Kidney epithelial cell (primary cell): Measurements from ENCODE around the gene CSRNP3. TPM values are rescaled to one million over a fixed set of nuclear protein-coding genes. Genes with fewer than 3 reads are reported as not detected.

Experiments used
- DNase-seq: peaks from one replicate; pipeline ENCODE4 v3.0.0-alpha.2; 2010; ENCODE audit warnings: low read depth
- H3K27me3 ChIP-seq: 2 replicates; pipeline ENCODE4 v1.6.0; 2011; ENCODE audit warnings: low read length; ENCODE audit not compliant: control insufficient read depth, insufficient read depth
- H3K36me3 ChIP-seq: 2 replicates; pipeline ENCODE4 v1.5.1; 2011; ENCODE audit warnings: low read length; ENCODE audit not compliant: control insufficient read depth, insufficient read depth
- H3K4me3 ChIP-seq: 2 replicates; pipeline ENCODE4 v1.5.1; 2011; ENCODE audit warnings: low read depth, mild to moderate bottlenecking, control low read depth, low read length
- CTCF ChIP-seq: IDR thresholded peaks from 2 replicates; pipeline ENCODE4 v1.5.1; 2011; ENCODE audit warnings: mild to moderate bottlenecking, moderate library complexity, low read length, control low read depth, inconsistent platforms; ENCODE audit not compliant: insufficient read depth, poor library complexity, severe bottlenecking
- total RNA-seq: library from RNA; depleted of rRNA; stranded (reverse); fragments of >200 nt; gene quantifications from 2 replicates; pipeline ENCODE4 v1.2.3, GENCODE V29; 2015

CSRNP3 gene
- total RNA-seq, 1 donor from 2014 or later: 1.6 TPM

GRCh38 chr2:165529130-165529529 lies 59.6 kb downstream of the CSRNP3 start:
- H3K36me3 ChIP-seq: no peaks in the 10 kb centered on the region
- H3K4me3 ChIP-seq: no peak overlapping the region
- DNase-seq: no peak
- no peaks in the 10 kb centered on the region for H3K27me3 ChIP-seq
- no peak for TF ChIP-seq CTCF

- H3K4me3 ChIP-seq: no peak overlapping the region
- no peaks in the 10 kb centered on the region for H3K27me3 ChIP-seq
- TF ChIP-seq CTCF: no peak
- H3K36me3 ChIP-seq: no peaks in the 10 kb centered on the region
- no peak for DNase-seq
Measured at GRCh38 chr2:165533331-165533730, 63.8 kb downstream of the CSRNP3 start.

- TF ChIP-seq CTCF: no peak
- Histone ChIP-seq H3K4me3 (no peak overlapping the region), H3K27me3 (no peaks in the 10 kb centered on the region), H3K36me3 (no peaks in the 10 kb centered on the region)
- DNase-seq: no peak
Measured at GRCh38 chr2:165535471-165535870, 66.0 kb downstream of the CSRNP3 start.

GRCh38 chr2:165536851-165537499 lies 67.5 kb downstream of the CSRNP3 start:
- no peaks in the 10 kb centered on the region for H3K27me3 ChIP-seq
- TF ChIP-seq CTCF: no peak
- no peaks in the 10 kb centered on the region for H3K36me3 ChIP-seq
- H3K4me3 ChIP-seq: no peak overlapping the region
- DNase-seq: no peak

GRCh38 chr2:165539985-165540384 lies 70.5 kb downstream of the CSRNP3 start:
- TF ChIP-seq CTCF: no peak

GRCh38 chr2:165544897-165545296 lies 75.4 kb downstream of the CSRNP3 start:
- no peak for TF ChIP-seq CTCF
- Histone ChIP-seq H3K27me3 (no peaks in the 10 kb centered on the region), H3K36me3 (no peaks in the 10 kb centered on the region), H3K4me3 (no peak overlapping the region)
- DNase-seq: no peak

More at GRCh38 chr2:165539985-165540384, 70.5 kb downstream of the CSRNP3 start:
- Histone ChIP-seq H3K4me3 (no peak overlapping the region), H3K36me3 (no peaks in the 10 kb centered on the region), H3K27me3 (no peaks in the 10 kb centered on the region)
- DNase-seq: no peak
